GM18909 (cell line): ENCODE measurements around the gene MDFIC2.
"Not testable (repeated sequence)": the region's sequence is repeated elsewhere in the genome, so short reads cannot be mapped to it uniquely, and the experiment has no call there.

Source experiments
- ATAC-seq: cut with Tn5 transposase; IDR thresholded peaks from one replicate; pipeline ENCODE4 v1.9.1; 2021; ENCODE audit warnings: mild to moderate bottlenecking; ENCODE audit not compliant: unreplicated experiment, poor library complexity

Gene MDFIC2

GRCh38 chr3:70264122-70264780 lies 48.2 kb downstream of the MDFIC2 start:
- ATAC-seq: no peak

DNA sequence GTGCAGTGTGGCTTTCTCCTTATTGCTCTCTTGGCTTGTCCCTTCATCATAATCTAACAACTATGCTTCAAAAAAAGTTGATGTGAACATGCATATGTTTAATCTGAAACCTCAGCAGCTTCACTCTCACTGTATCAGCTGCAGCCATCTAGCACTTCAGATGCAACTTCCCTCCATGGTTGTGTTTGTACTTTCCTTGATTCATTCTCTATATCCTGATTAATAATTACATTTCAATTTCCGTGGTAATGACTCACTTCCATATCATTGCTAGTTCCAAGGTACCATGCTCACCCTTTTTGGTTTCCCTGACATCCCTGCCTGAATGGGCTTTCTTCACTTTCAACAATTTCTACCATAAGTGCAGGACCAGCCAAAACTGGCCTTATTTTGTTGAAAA lies 51.2 kb downstream of the MDFIC2 start:
- ATAC-seq: no peak

GRCh38 chr3:70256566-70256965 lies 55.9 kb downstream of the MDFIC2 start:
- ATAC-seq: no peak

- no peak for ATAC-seq
These were observed 61.9 kb downstream of the MDFIC2 start for GRCh38 chr3:70250492-70250891.

DNA sequence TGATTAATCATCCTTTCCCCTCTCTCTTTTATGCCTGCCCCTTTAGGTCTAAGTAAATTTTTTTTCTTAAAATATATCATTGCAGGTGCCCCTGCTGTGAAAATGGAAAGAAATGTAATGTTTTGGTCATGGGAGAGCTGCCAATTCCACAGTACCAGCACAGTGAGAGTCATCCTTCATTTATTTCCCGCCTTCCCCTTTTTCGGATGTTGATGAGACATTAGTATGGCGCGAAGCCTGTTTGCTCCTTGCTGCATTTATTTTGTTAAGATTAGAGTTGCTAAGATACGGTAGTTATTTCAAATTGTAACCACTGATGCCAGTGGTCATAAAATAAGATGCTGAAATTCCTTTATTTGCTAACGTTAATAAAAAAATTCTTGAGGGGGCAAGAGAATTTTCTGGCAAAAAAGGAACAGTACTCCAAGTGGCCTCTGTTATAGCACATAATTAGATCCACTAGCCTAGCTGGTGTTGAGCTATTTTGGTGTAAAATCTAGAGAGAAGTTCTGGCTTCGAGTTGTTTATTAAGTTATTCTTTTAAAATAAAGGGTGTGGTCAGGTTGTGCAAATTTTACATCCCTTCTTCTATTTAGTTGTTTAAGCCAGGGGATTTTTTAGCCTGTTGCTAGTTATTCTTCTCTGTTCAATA lies 62.8 kb downstream of the MDFIC2 start:
- ATAC-seq: no peak

DNA sequence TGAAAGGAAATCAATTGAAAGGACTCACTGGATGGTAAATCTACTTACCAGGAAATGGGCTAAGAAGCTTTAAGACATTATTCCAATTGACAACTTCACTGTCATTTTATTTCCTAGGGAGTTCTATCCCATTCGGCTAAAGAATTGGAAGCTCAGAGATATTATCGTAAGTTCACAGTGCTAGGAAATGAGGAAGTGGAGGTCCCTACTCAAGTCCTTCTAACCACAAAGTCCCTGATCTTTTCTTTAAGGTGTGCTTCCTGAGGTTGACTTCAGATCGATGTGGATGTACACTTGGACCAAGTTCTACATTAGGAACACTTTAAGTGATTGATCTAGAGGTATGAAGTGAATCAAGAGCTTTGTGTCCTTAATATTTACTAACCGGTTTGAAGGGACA lies 63.6 kb downstream of the MDFIC2 start:
- no peak for ATAC-seq

- no peak for ATAC-seq
These were observed 64.5 kb downstream of the MDFIC2 start for GRCh38 chr3:70247955-70248354.

GRCh38 chr3:70245746-70246525 lies 66.5 kb downstream of the MDFIC2 start:
- no peak for ATAC-seq

GRCh38 chr3:70244422-70244821 lies 68.0 kb downstream of the MDFIC2 start:
- no peak for ATAC-seq

- ATAC-seq: no peak
These were observed 70.0 kb downstream of the MDFIC2 start for GRCh38 chr3:70242297-70242882.

- no peak for ATAC-seq
These were observed 78.6 kb downstream of the MDFIC2 start for GRCh38 chr3:70233812-70234211.

- no peak for ATAC-seq
These were observed 79.3 kb downstream of the MDFIC2 start for GRCh38 chr3:70233112-70233511.

GRCh38 chr3:70231266-70231701 lies 81.2 kb downstream of the MDFIC2 start:
- no peak for ATAC-seq

DNA sequence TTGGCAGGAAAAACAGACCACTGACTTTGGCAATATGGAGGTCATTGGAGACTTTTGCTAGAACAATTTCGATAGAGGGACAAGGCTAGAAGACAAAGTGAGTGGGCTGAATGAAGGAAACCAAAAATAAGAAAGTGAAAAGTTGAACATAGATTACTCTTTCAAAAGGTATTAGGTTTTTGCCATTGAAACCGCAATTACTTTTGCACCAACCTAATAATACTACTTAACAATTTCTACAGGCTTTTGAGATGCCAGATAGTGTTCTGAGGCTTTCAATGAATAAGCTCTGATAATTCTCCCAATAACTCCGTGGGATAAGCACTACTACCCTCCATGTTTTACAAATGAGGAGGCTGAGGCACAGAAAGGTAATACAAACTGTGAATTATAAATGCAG lies 85.0 kb downstream of the MDFIC2 start:
- no peak for ATAC-seq

GRCh38 chr3:70225146-70225545 lies 87.3 kb downstream of the MDFIC2 start:
- ATAC-seq: no peak

- no peak for ATAC-seq
These were observed 88.1 kb downstream of the MDFIC2 start for GRCh38 chr3:70224337-70224736.

- ATAC-seq: no peak
These were observed 94.0 kb downstream of the MDFIC2 start for GRCh38 chr3:70218471-70218870.

DNA sequence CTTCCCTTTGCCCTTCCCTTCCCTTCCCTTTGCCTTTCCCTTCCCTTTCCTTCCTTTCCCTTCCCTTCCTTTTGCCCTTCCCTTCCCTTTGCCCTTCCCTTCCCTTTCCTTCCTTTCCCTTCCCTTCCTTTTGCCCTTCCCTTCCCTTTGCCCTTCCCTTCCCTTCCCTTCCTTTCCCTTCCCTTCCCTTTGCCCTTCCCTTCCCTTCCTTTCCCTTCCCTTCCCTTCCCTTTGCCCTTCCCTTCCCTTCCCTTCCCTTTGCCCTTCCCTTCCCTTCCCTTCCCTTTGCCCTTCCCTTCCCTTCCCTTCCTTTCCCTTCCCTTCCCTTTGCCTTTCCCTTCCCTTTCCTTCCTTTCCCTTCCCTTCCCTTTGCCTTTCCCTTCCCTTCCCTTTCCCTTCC lies 101.2 kb downstream of the MDFIC2 start:
- ATAC-seq: not testable (repeated sequence)

DNA sequence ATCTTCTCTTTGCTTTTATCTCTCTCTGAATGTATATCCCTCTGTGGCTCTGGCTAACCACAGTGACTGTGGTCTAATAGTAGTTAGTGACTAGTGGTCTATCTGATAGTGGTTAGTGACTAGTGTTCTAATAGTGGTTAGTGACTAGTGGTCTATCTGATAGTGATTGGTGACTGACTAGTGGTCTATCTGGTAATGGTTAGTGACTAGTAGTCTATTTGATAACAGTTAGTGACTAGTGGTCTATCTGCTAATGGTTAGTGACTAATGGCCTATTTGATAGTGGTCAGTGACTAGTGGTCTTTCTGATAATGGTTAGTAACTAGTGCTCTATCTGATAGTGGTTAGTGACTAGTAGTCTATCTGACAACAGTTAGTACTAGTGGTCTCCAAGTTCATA lies 110.5 kb downstream of the MDFIC2 start:
- ATAC-seq: no peak

GRCh38 chr3:70189884-70190473 lies 122.5 kb downstream of the MDFIC2 start:
- no peak for ATAC-seq

DNA sequence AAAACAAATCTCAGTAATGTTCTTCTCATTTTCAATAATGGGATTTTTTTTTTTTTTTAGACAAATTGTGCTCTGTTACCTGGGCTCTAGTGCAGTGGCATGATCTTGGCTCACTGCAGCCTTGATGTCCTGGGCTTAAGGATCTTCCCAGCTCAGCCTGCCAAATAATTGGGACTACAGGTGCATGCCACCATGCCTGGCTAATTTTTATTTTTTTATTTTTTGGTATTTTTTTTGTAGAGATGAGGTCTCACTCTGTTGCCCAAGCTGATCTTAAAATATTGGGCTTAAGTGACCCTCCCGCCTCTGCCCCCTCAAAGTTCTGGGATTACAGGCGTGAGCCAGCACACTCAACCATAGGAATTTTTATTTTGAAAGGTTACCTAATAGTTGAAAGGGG lies 126.2 kb downstream of the MDFIC2 start:
- ATAC-seq: no peak
